H9 (cell line): ENCODE data around the gene PLA2R1. TPM values are rescaled to one million over a fixed set of nuclear protein-coding genes. Genes with fewer than 3 reads are reported as not detected.
A peak's percentile ranks its signal among the peaks of the same experiment; 100 is the strongest.

Experiments used
- DNase-seq: peaks from one replicate; pipeline ENCODE4 v3.0.0-alpha.2; 2017
- H2AFZ ChIP-seq: one replicate; pipeline ENCODE4 v1.6.1; 2013; ENCODE audit warnings: mild to moderate bottlenecking, low read length, control low read depth, moderate library complexity
- H2AK5ac ChIP-seq: 2 replicates; pipeline ENCODE4 v1.6.1; 2013; ENCODE audit warnings: low read length, control low read depth, mixed read lengths; ENCODE audit not compliant: insufficient read length
- H2BK120ac ChIP-seq: one replicate; pipeline ENCODE4 v1.6.1; 2013; ENCODE audit warnings: low read depth, mild to moderate bottlenecking, low read length, control low read depth, inconsistent platforms; ENCODE audit not compliant: poor library complexity, severe bottlenecking
- H2BK12ac ChIP-seq: 2 replicates; pipeline ENCODE4 v1.6.1; 2013; ENCODE audit warnings: low read length, control low read depth, mixed read lengths, low read depth; ENCODE audit not compliant: insufficient read length
- H2BK15ac ChIP-seq: 2 replicates; pipeline ENCODE4 v1.6.1; 2013; ENCODE audit warnings: low read depth, low read length, control low read depth
- H2BK20ac ChIP-seq: one replicate; pipeline ENCODE4 v1.6.1; 2013; ENCODE audit warnings: low read depth, mild to moderate bottlenecking, low read length, control low read depth, inconsistent platforms; ENCODE audit not compliant: poor library complexity, severe bottlenecking
- H2BK5ac ChIP-seq: 2 replicates; pipeline ENCODE4 v1.6.1; 2013; ENCODE audit warnings: low read length, control low read depth, mixed read lengths; ENCODE audit not compliant: insufficient read length
- H3K14ac ChIP-seq: 2 replicates; pipeline ENCODE4 v1.6.1; 2013; ENCODE audit warnings: low read length, control low read depth; ENCODE audit not compliant: insufficient read depth
- H3K18ac ChIP-seq: 2 replicates; pipeline ENCODE4 v1.6.1; 2013; ENCODE audit warnings: low read depth, mild to moderate bottlenecking, mixed read lengths, low read length, control low read depth; ENCODE audit not compliant: insufficient read length
- H3K23ac ChIP-seq: 2 replicates; pipeline ENCODE4 v1.6.1; 2013; ENCODE audit warnings: low read length, control low read depth, mixed read lengths, low read depth; ENCODE audit not compliant: insufficient read length
- H3K23me2 ChIP-seq: 2 replicates; pipeline ENCODE4 v1.6.1; 2013; ENCODE audit warnings: low read depth, mild to moderate bottlenecking, mixed read lengths, low read length, control low read depth; ENCODE audit not compliant: insufficient read length, poor library complexity, severe bottlenecking
- H3K27ac ChIP-seq: 2 replicates; pipeline ENCODE4 v1.5.1; 2013; ENCODE audit warnings: low read length, control low read depth, mixed read lengths, low read depth; ENCODE audit not compliant: insufficient read length
- H3K27me3 ChIP-seq: 2 replicates; pipeline ENCODE4 v1.6.1; 2013; ENCODE audit warnings: low read length, control low read depth, inconsistent platforms; ENCODE audit not compliant: insufficient read depth
- H3K4ac ChIP-seq: 2 replicates; pipeline ENCODE4 v1.6.1; 2013; ENCODE audit warnings: low read depth, mild to moderate bottlenecking, control low read depth, inconsistent platforms, low read length, moderate library complexity
- H3K4me1 ChIP-seq: 2 replicates; pipeline ENCODE4 v1.6.1; 2013; ENCODE audit warnings: low read length, control low read depth, inconsistent platforms; ENCODE audit not compliant: insufficient read depth
- H3K4me2 ChIP-seq: 2 replicates; pipeline ENCODE4 v1.6.1; 2013; ENCODE audit warnings: low read length, control low read depth, mixed read lengths; ENCODE audit not compliant: insufficient read length, insufficient read depth
- H3K56ac ChIP-seq: 2 replicates; pipeline ENCODE4 v1.6.1; 2013; ENCODE audit warnings: low read depth, mild to moderate bottlenecking, mixed read lengths, low read length, control low read depth; ENCODE audit not compliant: insufficient read length
- H3K79me1 ChIP-seq: 2 replicates; pipeline ENCODE4 v1.6.1; 2013; ENCODE audit warnings: low read depth, mild to moderate bottlenecking, moderate library complexity, low read length, control low read depth, inconsistent platforms; ENCODE audit not compliant: insufficient read depth, poor library complexity, severe bottlenecking
- H3K79me2 ChIP-seq: 2 replicates; pipeline ENCODE4 v1.6.1; 2013; ENCODE audit warnings: low read length, control low read depth, inconsistent platforms; ENCODE audit not compliant: insufficient read depth
- H3K9ac ChIP-seq: 2 replicates; pipeline ENCODE4 v1.6.1; 2013; ENCODE audit warnings: low read length, control low read depth, mixed read lengths; ENCODE audit not compliant: insufficient read length; ENCODE audit errors: extremely low read depth
- H3K9me3 ChIP-seq: one replicate; pipeline ENCODE4 v1.6.1; 2013; ENCODE audit warnings: low read depth, low read length, inconsistent platforms; ENCODE audit not compliant: control insufficient read depth
- H3T11ph ChIP-seq: one replicate; pipeline ENCODE4 v1.6.1; 2013; ENCODE audit warnings: mild to moderate bottlenecking, low read length, control low read depth, inconsistent platforms
- H4K20me1 ChIP-seq: one replicate; pipeline ENCODE4 v1.6.1; 2013; ENCODE audit not compliant: control insufficient read depth, insufficient read length, insufficient read depth
- H4K5ac ChIP-seq: 2 replicates; pipeline ENCODE4 v1.6.1; 2013; ENCODE audit warnings: low read depth, mild to moderate bottlenecking, mixed read lengths, low read length, control low read depth; ENCODE audit not compliant: insufficient read length
- H4K8ac ChIP-seq: replicated peaks from 2 replicates; pipeline ENCODE4 v1.6.1; 2013; ENCODE audit warnings: low read length, control low read depth, mixed read lengths, low read depth; ENCODE audit not compliant: insufficient read length
- H4K91ac ChIP-seq: 2 replicates; pipeline ENCODE4 v1.6.1; 2013; ENCODE audit warnings: low read depth, mild to moderate bottlenecking, moderate library complexity, mixed read lengths, low read length, control low read depth; ENCODE audit not compliant: insufficient read length
- H3K27ac Mint-ChIP-seq, 3 experiments: 2 replicates in 2 of 3; 3 replicates in 1 of 3; pipeline ENCODE4 v1.8.0; 2020 to 2021; ENCODE audit warnings: mixed read lengths in 3 of 3, mild to moderate bottlenecking in 1 of 3, moderate library complexity in 1 of 3
- H3K27me3 Mint-ChIP-seq: 2 replicates; pipeline ENCODE4 v1.8.0; 2021; ENCODE audit warnings: low read depth, mild to moderate bottlenecking, moderate library complexity, mixed read lengths
- H3K36me3 Mint-ChIP-seq, 3 experiments: 2 replicates in 2 of 3; 3 replicates in 1 of 3; pipeline ENCODE4 v1.8.0; 2020 to 2021; ENCODE audit warnings: low read depth in 3 of 3, mixed read lengths in 3 of 3; ENCODE audit not compliant: insufficient read depth in 1 of 3
- H3K4me1 Mint-ChIP-seq, 2 experiments: 2 replicates each; pipeline ENCODE4 v1.8.0; 2020; ENCODE audit warnings: mixed read lengths in 2 of 2
- H3K4me3 Mint-ChIP-seq, 2 experiments: 2 replicates in 1 of 2; 3 replicates in 1 of 2; pipeline ENCODE4 v1.8.0; 2020 to 2021; ENCODE audit warnings: mild to moderate bottlenecking in 2 of 2, mixed read lengths in 2 of 2, moderate library complexity in 1 of 2
- H3K9me3 Mint-ChIP-seq, 2 experiments: 2 replicates in 1 of 2; 3 replicates in 1 of 2; pipeline ENCODE4 v1.8.0; 2020; ENCODE audit warnings: mild to moderate bottlenecking in 2 of 2, mixed read lengths in 2 of 2, moderate library complexity in 1 of 2
- whole genome bisulfite sequencing: extraction: QIAGEN DNeasy Blood & Tissue Kit; methylation state at CpG from one replicate; pipeline ENCODE4 v1.1.7; 2013; ENCODE audit warnings: missing lambda C conversion rate, low lambda C conversion rate, mixed read lengths; ENCODE audit not compliant: insufficient read length; ENCODE audit errors: extremely low coverage; 5-methylcytosine and 5-hydroxymethylcytosine counted together
- total RNA-seq: library from RNA; stranded (reverse); gene quantifications from 2 replicates; pipeline ENCODE4 v1.2.1, GENCODE V29; 2021
- TF ChIP-seq, protein P1 (sequence below): fragments of 200-600 bp; sonication (generic); conservative IDR thresholded peaks from 3 replicates; pipeline ENCODE4 v1.8.0; 2021; ENCODE audit warnings: antibody characterized with exemption, mild to moderate bottlenecking

Gene PLA2R1
- total RNA-seq, 1 experiment from 2014 or later: 0.83 TPM

GRCh38 chr2:160109939-160110673, 47.7 kb upstream of the PLA2R1 start:
- H3K4ac ChIP-seq: no peak overlapping the region
- WGBS: no CpG with 5 or more reads among the region's 8 CpGs
- H2AFZ ChIP-seq: no peak overlapping the region
- no peak overlapping the region for H3T11ph ChIP-seq
- no peak overlapping the region for H2BK12ac ChIP-seq
- no peak overlapping the region for H2BK5ac ChIP-seq
- no peaks in the 10 kb centered on the region for H3K4me1 ChIP-seq
- Mint-ChIP-seq H3K27ac (peak overlapping the region in 1 of 3 experiments; percentile 15; a peak in 2 of 7 replicates), H3K36me3 (peaks cover 2 to 5% (median 4%) of the 10 kb centered on the region in 3 experiments; a peak in 4 of 7 replicates), H3K9me3 (peaks cover 3 to 4% of the 10 kb centered on the region in 2 experiments; a peak in 4 of 5 replicates), H3K27me3 (peaks cover 2% of the 10 kb centered on the region; the same call in 1 of the 2 replicates), H3K4me1 (peaks cover 3 to 9% of the 10 kb centered on the region in 2 experiments; a peak in 3 of 4 replicates), H3K4me3 (no peak overlapping the region)
- DNase-seq: peak; percentile 53
- no peak overlapping the region for H4K91ac ChIP-seq
- no peaks in the 10 kb centered on the region for H3K79me1 ChIP-seq
- no peaks in the 10 kb centered on the region for H4K20me1 ChIP-seq
- no peak overlapping the region for H3K4me2 ChIP-seq
- H2BK20ac ChIP-seq: no peak overlapping the region
- no peak overlapping the region for H4K8ac ChIP-seq
- no peaks in the 10 kb centered on the region for H3K23me2 ChIP-seq
- no peak overlapping the region for H4K5ac ChIP-seq
- H3K9me3 ChIP-seq: no peaks in the 10 kb centered on the region
- H3K9ac ChIP-seq: no peak overlapping the region
- no peak overlapping the region for H3K23ac ChIP-seq
- H3K14ac ChIP-seq: no peak overlapping the region
- no peak overlapping the region for H2BK120ac ChIP-seq
- no peak overlapping the region for H3K56ac ChIP-seq
- TF ChIP-seq, protein P1, sequence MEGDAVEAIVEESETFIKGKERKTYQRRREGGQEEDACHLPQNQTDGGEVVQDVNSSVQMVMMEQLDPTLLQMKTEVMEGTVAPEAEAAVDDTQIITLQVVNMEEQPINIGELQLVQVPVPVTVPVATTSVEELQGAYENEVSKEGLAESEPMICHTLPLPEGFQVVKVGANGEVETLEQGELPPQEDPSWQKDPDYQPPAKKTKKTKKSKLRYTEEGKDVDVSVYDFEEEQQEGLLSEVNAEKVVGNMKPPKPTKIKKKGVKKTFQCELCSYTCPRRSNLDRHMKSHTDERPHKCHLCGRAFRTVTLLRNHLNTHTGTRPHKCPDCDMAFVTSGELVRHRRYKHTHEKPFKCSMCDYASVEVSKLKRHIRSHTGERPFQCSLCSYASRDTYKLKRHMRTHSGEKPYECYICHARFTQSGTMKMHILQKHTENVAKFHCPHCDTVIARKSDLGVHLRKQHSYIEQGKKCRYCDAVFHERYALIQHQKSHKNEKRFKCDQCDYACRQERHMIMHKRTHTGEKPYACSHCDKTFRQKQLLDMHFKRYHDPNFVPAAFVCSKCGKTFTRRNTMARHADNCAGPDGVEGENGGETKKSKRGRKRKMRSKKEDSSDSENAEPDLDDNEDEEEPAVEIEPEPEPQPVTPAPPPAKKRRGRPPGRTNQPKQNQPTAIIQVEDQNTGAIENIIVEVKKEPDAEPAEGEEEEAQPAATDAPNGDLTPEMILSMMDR: peak; percentile 92
- H3K79me2 ChIP-seq: no peaks in the 10 kb centered on the region
- no peak overlapping the region for H2BK15ac ChIP-seq
- H3K18ac ChIP-seq: no peak overlapping the region
- H3K27ac ChIP-seq: no peak overlapping the region
- no peak overlapping the region for H2AK5ac ChIP-seq
- no peaks in the 10 kb centered on the region for H3K27me3 ChIP-seq
